GM18861 (cell line): ENCODE measurements around the gene IL17B.

Experiments used
- ATAC-seq: cut with Tn5 transposase; IDR thresholded peaks from one replicate; pipeline ENCODE4 v1.9.1; 2021; ENCODE audit not compliant: unreplicated experiment

The IL17B gene

GRCh38 chr5:149363358-149363757 lies 15.7 kb downstream of the IL17B start:
- no peak for ATAC-seq

GRCh38 chr5:149362541-149362940 lies 16.6 kb downstream of the IL17B start:
- no peak for ATAC-seq

- no peak for ATAC-seq
These were observed 18.8 kb downstream of the IL17B start for GRCh38 chr5:149360272-149360671.

- no peak for ATAC-seq
These were observed 20.1 kb downstream of the IL17B start for GRCh38 chr5:149358868-149359495.

- no peak for ATAC-seq
These were observed 20.8 kb downstream of the IL17B start for GRCh38 chr5:149358294-149358651.

- ATAC-seq, result peak; percentile 97
These were observed 21.5 kb downstream of the IL17B start, which contains the start of gene PCYOX1L for GRCh38 chr5:149357370-149358293. PCYOX1L (plus strand) TSS chr5:149358046; CDS start chr5:149358069, 23 bp downstream.

GRCh38 chr5:149356391-149356790 lies 22.7 kb downstream of the IL17B start:
- no peak for ATAC-seq

- ATAC-seq, result no peak
These were observed 23.4 kb downstream of the IL17B start for GRCh38 chr5:149355688-149356087.

GRCh38 chr5:149353911-149354310 lies 25.2 kb downstream of the IL17B start:
- no peak for ATAC-seq

GRCh38 chr5:149352169-149352568 lies 26.9 kb downstream of the IL17B start:
- ATAC-seq, result no peak

GRCh38 chr5:149349382-149349781 lies 29.7 kb downstream of the IL17B start:
- ATAC-seq, result no peak

- ATAC-seq, result no peak
These were observed 30.6 kb downstream of the IL17B start for GRCh38 chr5:149348518-149348917.

- ATAC-seq, result no peak
These were observed 33.2 kb downstream of the IL17B start for GRCh38 chr5:149345892-149346222.

GRCh38 chr5:149345147-149345891 lies 33.8 kb downstream of the IL17B start, which contains the start of gene GRPEL2:
GRPEL2 (plus strand) TSS chr5:149345499; CDS start chr5:149345540, 41 bp downstream.
- ATAC-seq, result peak; percentile 94

- no peak for ATAC-seq
These were observed 34.9 kb downstream of the IL17B start for GRCh38 chr5:149344151-149344550.

- ATAC-seq, result peak; percentile 33
These were observed 37.2 kb downstream of the IL17B start for GRCh38 chr5:149341876-149342275.

- no peak for ATAC-seq
These were observed 38.2 kb downstream of the IL17B start for GRCh38 chr5:149340920-149341319.

- ATAC-seq, result no peak
These were observed 40.7 kb downstream of the IL17B start for GRCh38 chr5:149338364-149338763.

- ATAC-seq, result no peak
These were observed 41.4 kb downstream of the IL17B start for GRCh38 chr5:149337736-149338135.

- no peak for ATAC-seq
These were observed 45.2 kb downstream of the IL17B start for GRCh38 chr5:149333711-149334443.

- ATAC-seq, result no peak
These were observed 50.9 kb downstream of the IL17B start for GRCh38 chr5:149328177-149328576.
